Hematopoietic multipotent progenitor cell treated with erythropoietin and hydrocortisone succinate and interleukin-3 and kit ligand, for 6 days (in vitro differentiated cells): ENCODE measurements around the gene IL1F10.

ENCODE experiments used
- DNase-seq: peaks from one replicate; pipeline ENCODE4 v3.0.0-alpha.2; 2015

Gene IL1F10

GRCh38 chr2:113114224-113114945 is 46.6 kb downstream of the IL1F10 start:
- DNase-seq, result no peak

GRCh38 chr2:113114996-113115395 is 47.2 kb downstream of the IL1F10 start:
- DNase-seq, result no peak

GRCh38 chr2:113116100-113116958 is 48.6 kb downstream of the IL1F10 start:
- DNase-seq, result peak; percentile 40

GRCh38 chr2:113117541-113118262 is 49.9 kb downstream of the IL1F10 start:
- DNase-seq, result peak; percentile 96

GRCh38 chr2:113118263-113118657 is 50.5 kb downstream of the IL1F10 start:
- peak; percentile 86 for DNase-seq

- DNase-seq, result peak; percentile 42
These were observed 51.3 kb downstream of the IL1F10 start for GRCh38 chr2:113119111-113119510.

- no peak for DNase-seq
These were observed 53.1 kb downstream of the IL1F10 start for GRCh38 chr2:113120861-113121260.

- no peak for DNase-seq
These were observed 54.6 kb downstream of the IL1F10 start for GRCh38 chr2:113122364-113122763.

GRCh38 chr2:113123726-113124125 is 56.0 kb downstream of the IL1F10 start:
- no peak for DNase-seq

- peak; percentile 61 for DNase-seq
These were observed 56.6 kb downstream of the IL1F10 start for GRCh38 chr2:113124181-113124961.
